Activated naive CD4-positive, alpha-beta T cell treated with anti-CD3 and anti-CD28 coated beads, Interleukin-2, amount 50 U/mL, for 72 hours (primary cell): ENCODE results near the gene ZNF865. TPM values are rescaled to one million over a fixed set of nuclear protein-coding genes. Genes with fewer than 3 reads are reported as not detected.

ENCODE experiments used
- ATAC-seq, 2 donors: fragments of 150-1000 bp; cut with Tn5 transposase; 2 replicates each; pipeline ENCODE4 v1.10.0; 2021; ENCODE audit warnings: mild to moderate bottlenecking in 2 of 2, moderate library complexity in 2 of 2
- DNase-seq, 2 donors: peaks; one replicate each; pipeline ENCODE4 v3.0.0; 2021 to 2022; ENCODE audit warnings: low spot score in 2 of 2
- H3K27ac Mint-ChIP-seq, 2 donors: one replicate each; pipeline ENCODE4 v1.8.0; 2022; ENCODE audit warnings: mild to moderate bottlenecking in 2 of 2, mixed read lengths in 2 of 2
- H3K36me3 Mint-ChIP-seq, 2 donors: one replicate each; pipeline ENCODE4 v1.8.0; 2022; ENCODE audit warnings: mixed read lengths in 2 of 2
- H3K9me3 Mint-ChIP-seq, 2 donors: one replicate each; pipeline ENCODE4 v1.8.0; 2022; ENCODE audit warnings: mixed read lengths in 2 of 2
- total RNA-seq, 2 donors: library from RNA; stranded (reverse); gene quantifications; one replicate each; pipeline ENCODE4 v1.2.3, GENCODE V29; 2022

The ZNF865 gene
- total RNA-seq, 2 donors from 2014 or later = 13.7 to 15.5 TPM

DNA sequence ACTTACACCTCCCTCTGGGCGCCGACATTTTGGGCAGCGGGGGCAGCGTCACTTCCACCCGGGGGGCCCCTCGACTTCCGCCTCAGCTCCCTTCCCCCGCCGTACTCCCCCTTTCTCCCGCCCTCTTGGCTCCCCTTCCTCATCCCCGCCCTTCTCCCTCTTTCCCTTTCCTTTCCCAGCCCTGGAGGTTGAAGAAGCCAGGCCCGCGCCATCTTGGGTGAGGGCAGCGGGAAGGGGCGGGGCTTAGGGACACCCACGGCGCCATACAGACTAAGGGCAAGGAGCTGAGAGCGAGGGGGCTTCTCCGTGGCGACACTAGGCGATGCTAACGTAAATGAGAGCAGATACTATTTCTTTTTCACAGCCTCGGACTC is 6.0 kb upstream of the ZNF865 start, which contains the start of gene FIZ1:
FIZ1 (minus strand) TSS at position 50 of the 374 bp plus-strand sequence. CDS start 1,652 bp downstream, outside the sequence.
- Mint-ChIP-seq H3K27ac (peak within 1 kb of the TSS; percentile 99), H3K36me3 (peaks cover 34 to 35% of the 10 kb centered on the region in 2 donors), H3K9me3 (peaks cover 0 to 5% of the 10 kb centered on the region in 2 donors)
- ATAC-seq (peak; percentile 78 to 80), DNase-seq (peak; percentile 94 to 97)

DNA sequence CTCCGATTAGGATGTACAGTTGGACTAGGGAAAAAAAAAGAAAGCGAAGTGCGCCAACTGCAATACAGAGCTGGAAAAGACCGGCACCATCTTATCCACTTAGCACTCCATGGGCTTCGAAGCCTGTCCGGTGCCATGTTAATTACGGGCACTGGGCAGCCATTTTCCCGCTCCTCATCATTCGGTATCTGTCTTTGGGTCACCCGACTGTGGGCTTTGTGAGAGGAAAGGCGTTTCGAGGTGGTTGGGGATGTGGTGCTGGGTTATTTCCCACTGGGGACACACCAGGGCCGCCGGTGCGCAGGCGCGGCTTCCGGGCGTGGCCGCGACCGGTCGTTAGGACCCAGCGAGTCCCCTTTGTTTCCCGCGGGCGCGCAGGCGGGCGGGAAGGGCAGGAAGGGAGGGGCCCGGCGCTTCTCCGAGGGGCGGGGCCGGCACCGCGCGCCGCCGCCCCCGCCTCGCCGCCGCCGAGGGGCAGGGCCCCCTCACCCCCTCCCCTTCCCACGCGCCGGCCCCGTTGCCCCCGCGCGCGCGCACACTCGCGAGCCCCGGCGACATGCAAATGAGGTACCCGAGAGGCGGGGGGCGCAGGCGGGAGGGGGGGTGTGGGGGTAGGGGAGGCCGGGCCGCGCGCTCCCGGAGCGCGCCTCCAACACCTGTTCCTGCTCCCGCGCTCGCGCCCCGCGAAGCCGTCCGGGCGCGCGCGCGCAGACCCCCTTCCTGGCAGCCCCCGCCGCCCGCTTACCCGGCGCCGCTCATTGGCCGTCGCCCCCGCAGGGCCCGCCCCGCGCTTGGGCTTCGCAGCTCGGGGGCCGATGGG is 5.4 kb upstream of the ZNF865 start, which contains the start of gene ZNF524:
ZNF524 (plus strand) TSS at position 447 of the 820 bp plus-strand sequence. CDS start 1,825 bp downstream, outside the sequence.
- peaks cover 29 to 31% of the 10 kb centered on the region in 2 donors for H3K36me3 Mint-ChIP-seq
- peaks cover 0 to 5% of the 10 kb centered on the region in 2 donors for H3K9me3 Mint-ChIP-seq
- peak within 1 kb of the TSS; percentile 99 for H3K27ac Mint-ChIP-seq
- peak; percentile 60 to 62 for ATAC-seq
- DNase-seq = peak; percentile 83 to 93

DNA sequence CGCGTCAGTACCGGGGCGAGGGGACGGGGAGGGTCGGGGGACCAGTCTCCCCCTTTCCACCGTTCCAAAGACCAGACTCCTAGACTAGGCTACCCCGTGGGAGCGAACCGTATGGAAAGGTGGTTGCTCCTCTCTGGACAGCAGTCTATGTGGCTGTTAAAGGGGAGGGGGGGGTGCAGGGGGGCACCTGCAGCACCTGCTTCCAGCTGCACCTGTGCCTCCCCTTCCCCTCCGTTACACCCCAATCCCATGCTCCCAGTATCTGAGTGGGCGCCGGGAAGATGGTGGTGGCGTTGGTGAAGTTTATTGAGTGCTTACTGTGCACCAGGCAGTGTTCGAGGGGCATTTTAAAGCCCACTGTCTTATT is 4.8 kb upstream of the ZNF865 start:
- H3K36me3 Mint-ChIP-seq = peaks cover 23 to 25% of the 10 kb centered on the region in 2 donors
- ATAC-seq (no peak), DNase-seq (no peak)
- peak overlapping the region in 1 of 2 donors; percentile 91 for H3K27ac Mint-ChIP-seq
- peaks cover 0 to 5% of the 10 kb centered on the region in 2 donors for H3K9me3 Mint-ChIP-seq

DNA sequence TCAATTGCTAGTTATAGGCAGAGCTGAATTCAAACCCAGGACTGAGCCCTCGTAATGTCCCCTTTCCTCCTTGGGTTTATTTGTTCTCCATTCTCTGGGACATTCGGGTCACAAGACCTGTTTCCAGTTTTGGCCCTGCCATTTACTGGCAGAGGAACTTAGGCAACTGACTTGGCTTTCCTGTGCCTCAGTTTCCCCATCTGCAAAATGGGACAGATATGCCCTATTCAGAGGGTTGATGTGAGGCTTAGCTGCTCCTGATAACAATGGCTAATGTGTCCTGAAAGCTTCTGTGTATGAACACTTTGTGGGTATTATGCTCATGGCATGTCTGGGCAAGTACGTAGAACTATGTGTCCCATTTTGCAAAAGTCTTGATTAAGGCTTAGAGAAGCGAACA is 4.4 kb upstream of the ZNF865 start:
- no peak for ATAC-seq
- Mint-ChIP-seq H3K9me3 (peaks cover 0 to 5% of the 10 kb centered on the region in 2 donors), H3K36me3 (peaks cover 22 to 24% of the 10 kb centered on the region in 2 donors), H3K27ac (peak overlapping the region; percentile 74 to 91)
- DNase-seq = no peak

DNA sequence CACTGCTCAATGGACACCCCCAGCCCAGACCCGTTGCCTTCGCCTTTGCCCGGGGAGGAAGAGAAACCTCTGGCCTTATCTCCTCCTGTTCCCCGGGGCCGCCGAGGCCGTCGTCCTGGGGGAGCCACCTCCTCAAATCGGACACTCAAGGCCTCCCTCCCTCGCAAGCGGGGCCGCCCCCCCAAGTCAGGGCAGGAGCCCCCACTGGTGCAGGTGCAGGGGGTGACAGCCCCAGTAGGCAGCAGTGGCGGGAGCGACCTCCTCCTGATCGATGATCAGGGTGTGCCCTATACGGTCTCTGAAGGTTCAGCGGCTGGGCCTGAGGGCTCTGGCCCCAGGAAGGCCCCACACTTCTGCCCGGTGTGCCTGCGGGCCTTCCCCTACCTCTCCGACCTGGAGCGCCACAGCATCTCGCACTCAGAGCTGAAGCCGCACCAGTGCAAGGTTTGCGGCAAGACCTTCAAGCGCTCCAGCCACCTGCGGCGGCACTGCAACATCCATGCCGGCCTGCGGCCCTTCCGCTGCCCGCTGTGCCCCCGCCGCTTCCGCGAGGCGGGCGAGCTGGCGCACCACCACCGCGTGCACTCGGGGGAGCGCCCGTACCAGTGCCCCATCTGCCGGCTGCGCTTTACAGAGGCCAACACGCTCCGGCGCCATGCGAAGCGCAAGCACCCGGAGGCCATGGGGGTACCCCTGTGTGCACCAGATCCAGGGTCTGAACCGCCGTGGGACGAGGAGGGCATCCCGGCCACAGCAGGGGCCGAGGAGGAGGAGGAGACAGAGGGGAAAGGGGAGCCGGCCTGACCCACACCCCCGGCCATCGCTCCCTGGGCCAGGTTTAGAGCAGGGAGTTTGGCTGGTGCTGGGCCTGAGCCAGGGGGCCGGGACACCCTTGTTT is 3.1 kb upstream of the ZNF865 start:
- DNase-seq (no peak), ATAC-seq (no peak)
- peaks cover 0 to 5% of the 10 kb centered on the region in 2 donors for H3K9me3 Mint-ChIP-seq
- H3K27ac Mint-ChIP-seq = peak overlapping the region in 1 of 2 donors; percentile 91
- H3K36me3 Mint-ChIP-seq = peaks cover 22 to 25% of the 10 kb centered on the region in 2 donors

DNA sequence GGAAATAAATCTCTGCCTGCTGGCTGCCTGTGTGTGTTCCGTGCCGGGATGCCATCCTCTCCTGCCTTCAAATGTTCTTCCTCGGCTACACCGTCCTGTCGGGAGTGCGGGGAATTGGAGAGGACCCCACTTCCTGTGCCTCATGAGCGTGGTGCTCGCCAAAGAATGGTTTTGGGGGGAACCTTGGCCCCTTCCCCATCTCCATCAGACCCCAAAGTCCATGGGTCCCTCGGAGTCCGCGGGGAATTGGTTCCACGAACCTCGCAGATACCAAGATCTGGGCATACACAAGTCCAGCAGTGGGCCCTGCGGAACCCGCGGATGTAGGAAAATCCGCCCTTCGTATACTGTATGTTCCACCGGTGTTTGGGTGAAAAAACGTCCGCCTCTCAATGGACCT is 2.3 kb upstream of the ZNF865 start:
- Mint-ChIP-seq H3K36me3 (peaks cover 22 to 25% of the 10 kb centered on the region in 2 donors), H3K9me3 (peaks cover 0 to 5% of the 10 kb centered on the region in 2 donors), H3K27ac (peak overlapping the region; percentile 13 to 90)
- DNase-seq (no peak), ATAC-seq (no peak)

DNA sequence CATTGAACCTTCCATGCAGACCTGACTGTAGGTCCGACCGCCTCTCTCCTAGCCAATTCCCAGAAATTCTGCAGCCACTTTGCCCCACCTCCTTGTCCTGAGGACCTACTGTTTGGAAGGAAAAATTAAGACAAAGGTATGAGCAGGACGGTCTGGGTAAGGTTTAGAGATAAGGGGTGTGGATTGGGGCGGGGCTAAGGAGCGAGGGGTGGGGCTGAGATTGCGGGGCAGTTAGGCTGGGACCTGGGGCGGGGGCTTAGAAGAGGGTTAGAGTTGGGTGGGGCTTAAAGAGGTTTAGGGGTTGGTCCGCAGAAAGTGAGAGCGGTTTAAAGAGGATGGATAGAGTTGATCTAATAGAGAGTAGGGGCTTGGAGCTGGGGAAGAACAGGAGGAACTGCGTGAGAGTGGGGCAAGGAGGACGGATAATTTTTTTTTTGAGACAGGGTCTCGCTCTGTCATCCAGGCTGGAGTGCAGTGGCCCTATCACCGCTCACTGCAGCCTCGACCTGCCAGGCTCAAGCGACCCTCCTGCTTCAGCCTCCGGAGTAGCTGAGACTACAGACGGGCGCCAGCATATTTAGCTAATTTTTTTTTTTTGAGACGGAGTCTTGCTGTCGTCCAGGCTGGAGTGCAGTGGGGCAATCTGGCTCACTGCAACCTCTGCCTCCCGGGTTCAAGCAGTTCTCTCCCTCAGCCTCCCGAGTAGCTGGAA is 1.7 kb upstream of the ZNF865 start:
- peaks cover 21 to 22% of the 10 kb centered on the region in 2 donors for H3K36me3 Mint-ChIP-seq
- DNase-seq (no peak), ATAC-seq (no peak)
- peak overlapping the region; percentile 13 to 90 for H3K27ac Mint-ChIP-seq
- H3K9me3 Mint-ChIP-seq = peaks cover 0 to 2% of the 10 kb centered on the region in 2 donors

DNA sequence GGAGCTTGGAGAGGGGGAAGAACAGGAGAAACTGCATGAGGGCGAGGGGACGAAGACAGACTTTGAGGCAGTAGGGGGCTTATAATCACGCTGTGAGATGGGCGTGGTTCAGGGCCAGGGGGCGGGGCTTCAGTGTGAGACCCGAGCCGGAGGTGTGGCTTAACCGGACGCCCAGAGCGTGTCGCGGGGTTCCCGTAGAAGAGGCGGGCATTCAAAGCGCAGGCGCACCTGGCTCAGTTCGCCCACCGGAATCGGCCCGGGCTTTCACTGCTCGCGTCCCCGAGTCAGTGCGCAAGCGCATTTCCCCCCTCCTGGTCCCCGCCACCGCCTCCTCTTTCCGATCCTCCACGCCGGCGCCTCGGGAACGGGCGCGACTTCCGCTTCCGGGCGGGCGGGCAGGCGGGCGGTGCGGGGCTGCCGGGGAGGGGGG is 225 bp upstream of the ZNF865 start:
- H3K36me3 Mint-ChIP-seq = peaks cover 23 to 27% of the 10 kb centered on the region in 2 donors
- DNase-seq (peak; percentile 98 to 99), ATAC-seq (peak; percentile 79 to 88)
- H3K9me3 Mint-ChIP-seq = no peaks in the 10 kb centered on the region
- H3K27ac Mint-ChIP-seq = peak overlapping the region; percentile 90 to 94

DNA sequence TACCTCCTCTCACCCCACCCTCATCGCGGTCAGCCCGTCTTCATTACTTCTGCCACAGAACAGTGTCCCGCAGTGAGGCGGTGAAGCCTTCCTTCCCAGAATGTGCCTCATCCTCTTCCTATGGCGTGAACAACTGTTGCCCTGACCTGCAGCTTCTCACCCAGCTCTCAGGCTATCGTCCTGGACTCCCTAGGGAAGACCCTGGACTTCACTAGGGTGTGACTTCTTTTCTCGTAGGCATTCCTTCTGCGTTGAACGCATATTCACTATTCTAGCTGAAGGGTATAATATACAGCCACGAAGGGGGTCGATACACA is 982 bp downstream of the ZNF865 start:
- H3K27ac Mint-ChIP-seq = peak overlapping the region; percentile 90 to 96
- H3K36me3 Mint-ChIP-seq = peaks cover 16 to 27% of the 10 kb centered on the region in 2 donors
- H3K9me3 Mint-ChIP-seq = no peaks in the 10 kb centered on the region
- ATAC-seq = no peak
- DNase-seq = no peak

DNA sequence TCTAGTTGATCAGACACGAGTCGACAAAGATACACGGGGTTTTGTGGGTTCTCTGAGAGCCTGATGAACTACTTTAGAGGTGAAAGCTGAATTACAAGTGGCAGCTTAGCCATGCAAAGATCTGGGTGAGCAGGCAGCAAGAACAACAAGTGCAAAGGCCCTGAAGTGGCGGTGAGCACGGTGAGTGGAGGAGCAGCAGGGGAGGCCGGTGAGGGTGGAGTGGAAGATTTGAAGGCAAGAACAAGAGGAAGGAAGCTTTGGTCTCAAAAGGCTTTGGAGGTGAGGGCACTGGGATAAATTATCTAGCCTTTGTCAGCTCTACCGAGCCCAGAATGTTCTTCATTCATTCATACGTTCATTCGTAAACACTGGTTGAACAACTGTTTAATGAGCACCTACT is 1.4 kb downstream of the ZNF865 start:
- Mint-ChIP-seq H3K36me3 (peaks cover 15 to 27% of the 10 kb centered on the region in 2 donors), H3K9me3 (no peaks in the 10 kb centered on the region), H3K27ac (peak overlapping the region; percentile 90 to 96)
- ATAC-seq (no peak), DNase-seq (no peak)

DNA sequence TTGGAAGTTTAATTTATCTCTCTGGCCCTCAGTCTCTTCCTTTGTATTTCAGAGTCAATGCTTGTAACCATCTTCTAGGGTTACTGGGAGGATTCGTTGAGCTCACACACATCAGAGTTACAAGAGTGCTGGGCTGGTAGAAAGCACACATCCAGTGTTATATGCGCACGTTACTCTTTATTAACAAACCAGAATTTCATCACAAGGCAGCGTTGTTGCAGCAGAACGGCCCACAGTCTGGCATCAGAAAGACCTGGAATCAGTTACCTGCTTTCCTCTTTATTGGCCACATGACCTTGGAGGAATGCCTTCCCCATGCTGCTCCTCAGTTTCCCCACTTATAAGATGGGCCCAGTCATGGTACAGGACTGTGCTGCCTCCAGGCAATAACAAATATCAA is 3.9 kb downstream of the ZNF865 start:
- Mint-ChIP-seq H3K9me3 (no peaks in the 10 kb centered on the region), H3K36me3 (peaks cover 15 to 19% of the 10 kb centered on the region in 2 donors), H3K27ac (no peak overlapping the region)
- DNase-seq (no peak), ATAC-seq (no peak)

DNA sequence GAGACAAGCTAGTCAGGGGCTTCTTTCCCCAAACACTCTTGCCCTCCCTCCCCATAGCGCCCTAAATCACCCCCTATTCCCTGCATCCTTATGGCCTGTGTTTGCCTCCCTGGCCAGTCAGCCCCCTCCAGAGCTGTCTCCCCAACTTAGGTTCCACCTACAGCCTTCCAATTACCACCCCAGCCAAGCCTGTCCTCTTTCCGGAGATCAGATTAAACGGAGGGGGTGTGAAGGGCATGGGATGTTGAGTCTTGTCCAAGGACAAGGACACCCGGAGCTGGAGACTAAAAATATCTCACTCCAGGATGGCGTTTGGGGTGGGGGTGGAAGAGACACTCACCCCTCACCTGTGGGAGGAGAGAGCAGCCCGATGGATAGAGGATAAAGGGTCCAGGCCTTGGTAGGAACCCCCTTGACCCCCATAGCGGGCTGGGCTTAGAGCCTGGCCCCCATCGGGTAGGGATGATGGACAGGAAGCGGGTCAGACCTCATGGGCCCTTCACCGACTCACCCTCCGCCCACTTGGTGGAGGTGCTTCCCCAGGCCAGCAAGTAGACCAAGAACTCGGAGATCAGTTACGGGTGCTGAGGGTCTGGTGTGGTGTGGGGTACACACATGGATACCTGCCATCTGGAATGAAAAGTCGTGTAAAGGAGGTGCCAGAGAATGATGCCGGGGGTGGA is 6.0 kb downstream of the ZNF865 start:
- Mint-ChIP-seq H3K9me3 (no peaks in the 10 kb centered on the region), H3K36me3 (peaks cover 8 to 12% of the 10 kb centered on the region in 2 donors), H3K27ac (peak overlapping the region in 1 of 2 donors; percentile 31)
- ATAC-seq = no peak
- no peak for DNase-seq

DNA sequence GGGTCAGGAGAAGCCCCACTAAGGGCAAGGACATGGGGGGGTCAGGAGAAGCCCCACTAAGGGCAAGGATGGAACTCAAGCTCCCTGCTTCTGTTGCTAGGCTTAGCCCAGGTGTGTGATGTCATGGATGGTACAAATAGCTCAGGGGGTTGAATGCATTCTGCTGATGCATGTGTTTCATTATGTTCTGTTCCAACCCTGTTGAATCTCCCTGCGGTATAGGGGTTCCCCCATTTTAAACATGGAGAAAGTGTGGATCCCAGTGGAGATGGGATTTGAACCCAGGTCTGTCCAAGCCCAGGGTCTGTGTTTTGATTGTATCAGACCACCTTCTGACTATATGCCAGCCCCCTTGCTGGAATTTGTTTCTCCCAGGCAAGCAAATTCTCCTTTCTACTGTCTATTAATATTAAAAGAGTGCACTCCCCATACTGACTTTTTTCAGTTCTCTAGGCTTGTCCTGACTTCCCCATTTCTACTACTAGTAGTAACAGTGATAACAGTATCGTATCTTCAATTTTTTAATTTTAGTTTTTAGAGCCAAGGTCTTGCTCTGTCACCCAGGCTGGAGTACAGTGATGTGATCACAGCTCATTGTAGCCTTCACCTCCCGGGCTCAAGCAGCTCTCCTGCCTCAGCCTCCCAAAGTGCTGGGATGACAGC is 6.7 kb downstream of the ZNF865 start:
- H3K27ac Mint-ChIP-seq = peak overlapping the region in 1 of 2 donors; percentile 31
- H3K9me3 Mint-ChIP-seq = no peaks in the 10 kb centered on the region
- ATAC-seq (no peak), DNase-seq (no peak)
- peaks cover 4 to 6% of the 10 kb centered on the region in 2 donors for H3K36me3 Mint-ChIP-seq

DNA sequence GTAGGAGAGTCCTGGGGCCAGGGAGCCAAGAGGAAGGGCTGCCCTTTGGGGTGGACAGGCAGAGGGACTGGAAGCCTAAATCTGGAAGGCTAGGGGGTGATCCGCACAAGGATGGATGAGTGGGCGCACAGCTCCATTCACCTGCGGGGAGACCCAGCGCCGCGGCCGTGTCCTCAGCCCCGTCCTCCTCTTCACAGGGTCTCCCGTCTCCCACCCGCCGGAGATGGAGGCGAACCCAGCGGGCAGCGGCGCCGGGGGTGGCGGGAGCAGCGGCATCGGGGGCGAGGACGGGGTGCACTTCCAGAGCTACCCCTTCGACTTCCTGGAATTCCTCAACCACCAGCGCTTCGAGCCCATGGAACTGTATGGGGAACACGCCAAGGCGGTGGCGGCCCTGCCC is 7.9 kb downstream of the ZNF865 start:
- peaks cover 4 to 13% of the 10 kb centered on the region in 2 donors for H3K36me3 Mint-ChIP-seq
- no peaks in the 10 kb centered on the region for H3K9me3 Mint-ChIP-seq
- H3K27ac Mint-ChIP-seq = no peak overlapping the region
- DNase-seq (no peak), ATAC-seq (no peak)

DNA sequence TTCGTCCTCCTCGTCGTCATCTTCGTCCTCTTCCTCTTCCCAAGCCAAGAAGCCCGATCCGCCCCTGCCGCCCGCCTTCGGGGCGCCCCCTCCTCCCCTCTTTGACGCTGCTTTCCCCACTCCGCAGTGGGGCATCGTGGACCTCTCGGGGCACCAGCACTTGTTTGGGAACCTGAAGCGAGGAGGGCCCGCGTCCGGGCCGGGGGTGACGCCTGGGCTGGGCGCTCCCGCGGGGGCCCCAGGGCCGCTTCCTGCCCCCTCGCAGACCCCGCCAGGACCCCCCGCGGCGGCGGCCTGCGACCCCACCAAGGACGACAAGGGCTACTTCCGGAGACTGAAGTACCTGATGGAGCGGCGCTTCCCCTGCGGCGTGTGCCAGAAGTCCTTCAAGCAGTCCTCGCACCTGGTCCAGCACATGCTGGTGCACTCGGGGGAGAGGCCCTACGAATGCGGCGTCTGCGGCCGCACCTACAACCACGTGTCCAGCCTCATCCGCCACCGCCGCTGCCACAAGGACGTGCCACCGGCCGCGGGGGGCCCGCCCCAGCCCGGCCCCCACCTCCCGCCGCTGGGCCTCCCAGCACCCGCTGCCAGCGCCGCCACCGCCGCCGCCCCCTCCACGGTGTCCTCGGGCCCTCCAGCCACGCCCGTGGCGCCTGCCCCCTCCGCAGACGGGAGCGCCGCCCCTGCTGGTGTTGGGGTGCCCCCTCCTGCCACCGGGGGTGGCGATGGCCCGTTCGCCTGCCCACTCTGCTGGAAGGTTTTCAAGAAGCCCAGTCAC is 8.7 kb downstream of the ZNF865 start:
- H3K36me3 Mint-ChIP-seq = peaks cover 4 to 13% of the 10 kb centered on the region in 2 donors
- H3K9me3 Mint-ChIP-seq = no peaks in the 10 kb centered on the region
- ATAC-seq (no peak), DNase-seq (no peak)
- no peak overlapping the region for H3K27ac Mint-ChIP-seq
